OCI-LY7 (cell line): Measurements from ENCODE around the gene WDR73. TPM values are rescaled to one million over a fixed set of nuclear protein-coding genes. Genes with fewer than 3 reads are reported as not detected.

Experiments used
- BruUV-seq: library from RNA; stranded (reverse); fragments of 400-500 nt; replicated peaks from 2 replicates; lab custom pipeline; 2021; lab: Mats Ljungman, UMichigan
- CTCF ChIA-PET: fragments of 300-600 bp; sonication (Branson Sonifier 250); formaldehyde crosslinking; loops from one replicate; lab custom pipeline; 2022; ENCODE audit warnings: antibody characterized with exemption; ENCODE audit not compliant: unreplicated experiment; lab: Charles Lee
- POLR2A ChIA-PET: fragments of 300-600 bp; sonication (Branson Sonifier 250); formaldehyde crosslinking; loops from one replicate; lab custom pipeline; 2022; ENCODE audit warnings: antibody characterized with exemption; lab: Charles Lee
- DNase-seq: peaks from one replicate; pipeline ENCODE4 v3.0.0-alpha.2; 2015; ENCODE audit warnings: low spot score
- H2AFZ ChIP-seq: fragments of 200-600 bp; sonication (generic), shearing (Covaris generic); 2 replicates; pipeline ENCODE4 v1.6.1; 2014; ENCODE audit warnings: mild to moderate bottlenecking, antibody characterized with exemption, low read length, moderate library complexity
- H3K27ac ChIP-seq: fragments of 200-600 bp; sonication (generic); 2 replicates; pipeline ENCODE4 v1.5.1; 2014; ENCODE audit warnings: mixed run types, low read depth, mild to moderate bottlenecking, moderate library complexity, low read length, inconsistent platforms; ENCODE audit not compliant: poor library complexity, severe bottlenecking
- H3K36me3 ChIP-seq: fragments of 200-600 bp; sonication (generic); 2 replicates; pipeline ENCODE4 v1.6.1; 2014; ENCODE audit warnings: mild to moderate bottlenecking, antibody characterized with exemption, low read length, moderate library complexity, mixed read lengths; ENCODE audit not compliant: insufficient read depth
- H3K4me1 ChIP-seq: fragments of 200-600 bp; sonication (generic); 2 replicates; pipeline ENCODE4 v1.5.1; 2014; ENCODE audit warnings: mild to moderate bottlenecking, low read length; ENCODE audit not compliant: insufficient read depth, poor library complexity, severe bottlenecking
- H3K4me2 ChIP-seq: fragments of 200-600 bp; sonication (generic); 2 replicates; pipeline ENCODE4 v1.6.1; 2014; ENCODE audit warnings: mild to moderate bottlenecking, low read length
- H3K4me3 ChIP-seq: fragments of 200-600 bp; sonication (generic); 2 replicates; pipeline ENCODE4 v1.5.1; 2014; ENCODE audit warnings: mild to moderate bottlenecking, low read depth, low read length; ENCODE audit not compliant: poor library complexity, severe bottlenecking
- H3K79me2 ChIP-seq: fragments of 200-600 bp; sonication (generic); 2 replicates; pipeline ENCODE4 v1.6.1; 2016; ENCODE audit warnings: low read depth, mild to moderate bottlenecking, low read length, moderate library complexity, mixed read lengths; ENCODE audit not compliant: insufficient read depth
- H3K9me2 ChIP-seq: fragments of 200-600 bp; sonication (generic); 2 replicates; pipeline ENCODE4 v1.6.1; 2016; ENCODE audit warnings: mild to moderate bottlenecking, low read length, mixed read lengths; ENCODE audit not compliant: insufficient read depth
- H3K9me3 ChIP-seq: fragments of 200-600 bp; sonication (generic); 2 replicates; pipeline ENCODE4 v1.6.1; 2014; ENCODE audit warnings: mild to moderate bottlenecking, mixed run types, low read length, mixed read lengths
- H4K20me1 ChIP-seq: fragments of 200-600 bp; sonication (generic); 2 replicates; pipeline ENCODE4 v1.6.1; 2014; ENCODE audit warnings: mild to moderate bottlenecking, antibody characterized with exemption, low read length, moderate library complexity, mixed read lengths; ENCODE audit not compliant: insufficient read depth
- EZH2phosphoT487 ChIP-seq: fragments of 200-600 bp; sonication (generic); IDR thresholded peaks from 2 replicates; pipeline ENCODE4 v1.6.1; 2018; ENCODE audit warnings: low read depth, borderline replicate concordance, mild to moderate bottlenecking, mixed run types, antibody characterized with exemption, low read length, moderate library complexity, mixed read lengths
- intact Hi-C: fragments of 100-400 bp; cut with micrococcal nuclease; formaldehyde crosslinking; loops from one replicate; pipeline ENCODE4 v1.10.0; 2022; ENCODE audit not compliant: unreplicated experiment
- total RNA-seq, 2 experiments: library from RNA; depleted of rRNA in 1 of 2; stranded (reverse); fragments of >200 nt in 1 of 2; shearing (Covaris generic) in 1 of 2; gene quantifications; 2 replicates each; pipeline ENCODE4 v1.2.3, GENCODE V29; 2014 to 2022
- TF ChIP-seq, protein P1 (sequence below): fragments of 200-600 bp; sonication (generic); conservative IDR thresholded peaks from 2 replicates; pipeline ENCODE4 v1.5.1; 2014; ENCODE audit warnings: mild to moderate bottlenecking, antibody characterized with exemption, low read length, moderate library complexity, mixed read lengths

WDR73 gene
- total RNA-seq, 2 experiments from 2014 or later, result 28.7 to 38.1 TPM

- H3K4me3 ChIP-seq, result no peak overlapping the region
- no peak overlapping the region for H3K4me2 ChIP-seq
- peaks cover 10% of the 10 kb centered on the region for H3K36me3 ChIP-seq
- ChIA-PET CTCF (no interaction called here), POLR2A (no interaction called here)
- TF ChIP-seq EZH2phosphoT487, result no peak
- TF ChIP-seq, protein P1, sequence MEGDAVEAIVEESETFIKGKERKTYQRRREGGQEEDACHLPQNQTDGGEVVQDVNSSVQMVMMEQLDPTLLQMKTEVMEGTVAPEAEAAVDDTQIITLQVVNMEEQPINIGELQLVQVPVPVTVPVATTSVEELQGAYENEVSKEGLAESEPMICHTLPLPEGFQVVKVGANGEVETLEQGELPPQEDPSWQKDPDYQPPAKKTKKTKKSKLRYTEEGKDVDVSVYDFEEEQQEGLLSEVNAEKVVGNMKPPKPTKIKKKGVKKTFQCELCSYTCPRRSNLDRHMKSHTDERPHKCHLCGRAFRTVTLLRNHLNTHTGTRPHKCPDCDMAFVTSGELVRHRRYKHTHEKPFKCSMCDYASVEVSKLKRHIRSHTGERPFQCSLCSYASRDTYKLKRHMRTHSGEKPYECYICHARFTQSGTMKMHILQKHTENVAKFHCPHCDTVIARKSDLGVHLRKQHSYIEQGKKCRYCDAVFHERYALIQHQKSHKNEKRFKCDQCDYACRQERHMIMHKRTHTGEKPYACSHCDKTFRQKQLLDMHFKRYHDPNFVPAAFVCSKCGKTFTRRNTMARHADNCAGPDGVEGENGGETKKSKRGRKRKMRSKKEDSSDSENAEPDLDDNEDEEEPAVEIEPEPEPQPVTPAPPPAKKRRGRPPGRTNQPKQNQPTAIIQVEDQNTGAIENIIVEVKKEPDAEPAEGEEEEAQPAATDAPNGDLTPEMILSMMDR, result no peak
- intact Hi-C loops, result no loop called here
- peaks cover 18% of the 10 kb centered on the region for H3K4me1 ChIP-seq
- BruUV-seq, result no TSS peak
- no peaks in the 10 kb centered on the region for H3K9me2 ChIP-seq
- H4K20me1 ChIP-seq, result no peaks in the 10 kb centered on the region
- no peak overlapping the region for H2AFZ ChIP-seq
- DNase-seq, result no peak
- no peak overlapping the region for H3K27ac ChIP-seq
- no peaks in the 10 kb centered on the region for H3K9me3 ChIP-seq
- peaks cover 2% of the 10 kb centered on the region; the same call in 1 of the 2 replicates for H3K79me2 ChIP-seq
These were observed 47.4 kb downstream of the WDR73 start for GRCh38 chr15:84606653-84607120.

GRCh38 chr15:84605554-84605882, 48.6 kb downstream of the WDR73 start:
- H3K79me2 ChIP-seq, result peaks cover 7% of the 10 kb centered on the region; the same call in 1 of the 2 replicates
- peaks cover 10% of the 10 kb centered on the region for H3K36me3 ChIP-seq
- H3K4me3 ChIP-seq, result no peak overlapping the region
- no peak overlapping the region for H3K27ac ChIP-seq
- peak overlapping the region; percentile 13; the same call in 1 of the 2 replicates for H3K4me2 ChIP-seq
- CTCF ChIA-PET, result interaction anchor here (0.9 kb wide), 1 partner anchor 229 kb away, joined by 3 read pairs; no protein-coding TSS in a partner anchor
- H3K4me1 ChIP-seq, result peaks cover 18% of the 10 kb centered on the region
- TF ChIP-seq EZH2phosphoT487, result no peak
- TF ChIP-seq, protein P1, result no peak
- DNase-seq, result peak; percentile 25
- BruUV-seq, result no TSS peak
- H2AFZ ChIP-seq, result no peak overlapping the region
- H3K9me3 ChIP-seq, result no peaks in the 10 kb centered on the region
- no peaks in the 10 kb centered on the region for H4K20me1 ChIP-seq
- H3K9me2 ChIP-seq, result no peaks in the 10 kb centered on the region
- POLR2A ChIA-PET, result no interaction called here
- intact Hi-C loops, result no loop called here

GRCh38 chr15:84604826-84605553, 49.1 kb downstream of the WDR73 start:
- TF ChIP-seq EZH2phosphoT487, result no peak
- TF ChIP-seq, protein P1, result no peak
- peak overlapping the region; percentile 13; the same call in 1 of the 2 replicates for H3K4me2 ChIP-seq
- peaks cover 23% of the 10 kb centered on the region for H3K4me1 ChIP-seq
- BruUV-seq, result no TSS peak
- CTCF ChIA-PET, result interaction anchor here (0.9 kb wide), 1 partner anchor 229 kb away, joined by 3 read pairs; no protein-coding TSS in a partner anchor
- intact Hi-C loops, result no loop called here
- H3K36me3 ChIP-seq, result peaks cover 10% of the 10 kb centered on the region
- H3K4me3 ChIP-seq, result no peak overlapping the region
- H2AFZ ChIP-seq, result no peak overlapping the region
- no peak overlapping the region for H3K27ac ChIP-seq
- DNase-seq, result no peak
- H3K9me3 ChIP-seq, result no peaks in the 10 kb centered on the region
- H3K79me2 ChIP-seq, result peaks cover 7% of the 10 kb centered on the region; the same call in 1 of the 2 replicates
- H4K20me1 ChIP-seq, result no peaks in the 10 kb centered on the region
- POLR2A ChIA-PET, result interaction anchor here (0.6 to 0.7 kb wide), 2 partner anchors 33 to 525 kb away, joined by 4 to 5 read pairs; no protein-coding TSS in a partner anchor
- H3K9me2 ChIP-seq, result no peaks in the 10 kb centered on the region
